ENCODE measurements around the gene COL26A1.

GRCh38 chr7:101593556-101593955, 230.9 kb downstream of the COL26A1 start:
- TF ChIP-seq CTCF (IDR thresholded peaks at IDR 0.05) (no peak), POLR2AphosphoS5 (IDR thresholded peaks at IDR 0.05) (no peak), POLR2A (IDR thresholded peaks at IDR 0.05) (no peak)
